GM18873 (cell line): ENCODE data around the gene SHBG.
"Not testable (repeated sequence)": the region's sequence is repeated elsewhere in the genome, so short reads cannot be mapped to it uniquely, and the experiment has no call there.

ENCODE experiments used
- ATAC-seq: cut with Tn5 transposase; IDR thresholded peaks from one replicate; pipeline ENCODE4 v1.9.1; 2021; ENCODE audit warnings: mild to moderate bottlenecking, moderate library complexity, moderate number of reproducible peaks; ENCODE audit not compliant: unreplicated experiment, low FRiP score

Gene SHBG

GRCh38 chr17:7610641-7611040 lies 19.3 kb upstream of the SHBG start:
- no peak for ATAC-seq

- no peak for ATAC-seq
Observed at GRCh38 chr17:7611635-7612293, 18.2 kb upstream of the SHBG start.

GRCh38 chr17:7612294-7612640 lies 17.7 kb upstream of the SHBG start:
- ATAC-seq = no peak

- ATAC-seq = no peak
Observed at GRCh38 chr17:7613769-7614424, 16.0 kb upstream of the SHBG start.

- peak; percentile 80 for ATAC-seq
Observed at GRCh38 chr17:7614425-7615264, 15.3 kb upstream of the SHBG start, which contains the start of gene FXR2. Gene FXR2 (minus strand): TSS chr17:7614897. CDS start chr17:7614532, 365 bp downstream.

- ATAC-seq = no peak
Observed at GRCh38 chr17:7615265-7615747, 14.6 kb upstream of the SHBG start.

- ATAC-seq = no peak
Observed at GRCh38 chr17:7618608-7619007, 11.3 kb upstream of the SHBG start.

GRCh38 chr17:7620835-7621234 lies 9.1 kb upstream of the SHBG start:
- no peak for ATAC-seq

- no peak for ATAC-seq
Observed at GRCh38 chr17:7623661-7624060, 6.3 kb upstream of the SHBG start.

GRCh38 chr17:7625749-7626148 lies 4.2 kb upstream of the SHBG start:
- ATAC-seq = not testable (repeated sequence)

GRCh38 chr17:7626307-7626706 lies 3.6 kb upstream of the SHBG start:
- ATAC-seq = no peak

- ATAC-seq = no peak
Observed at GRCh38 chr17:7626956-7627249, 3.0 kb upstream of the SHBG start.

GRCh38 chr17:7627250-7628121 lies 2.4 kb upstream of the SHBG start, which contains the start of gene SAT2:
Gene SAT2 (minus strand): TSS chr17:7627821. CDS start chr17:7627635, 186 bp downstream.
- peak; percentile 68 for ATAC-seq

- ATAC-seq = no peak
Observed at GRCh38 chr17:7631398-7632380, 1.8 kb downstream of the SHBG start.

- no peak for ATAC-seq
Observed at GRCh38 chr17:7632492-7632894, 2.6 kb downstream of the SHBG start.

- ATAC-seq = no peak
Observed at GRCh38 chr17:7633093-7633492, 3.2 kb downstream of the SHBG start.

GRCh38 chr17:7634384-7634783 lies 4.4 kb downstream of the SHBG start:
- no peak for ATAC-seq

- no peak for ATAC-seq
Observed at GRCh38 chr17:7636163-7636562, 6.2 kb downstream of the SHBG start.

- no peak for ATAC-seq
Observed at GRCh38 chr17:7640783-7641182, 10.8 kb downstream of the SHBG start.
